Osteocyte (in vitro differentiated cells): Measurements from ENCODE around the gene CPTP. TPM values are rescaled to one million over a fixed set of nuclear protein-coding genes. Genes with fewer than 3 reads are reported as not detected.

Experiments used
- DNase-seq: peaks from one replicate; pipeline ENCODE4 v3.0.0; 2021; ENCODE audit warnings: mixed read lengths; ENCODE audit not compliant: unreplicated experiment; ENCODE audit errors: extremely low spot score
- H3K27ac Mint-ChIP-seq: one replicate; pipeline ENCODE4 v1.8.0; 2021; ENCODE audit warnings: mild to moderate bottlenecking, mixed read lengths; ENCODE audit not compliant: unreplicated experiment
- H3K27me3 Mint-ChIP-seq: one replicate; pipeline ENCODE4 v1.8.0; 2021; ENCODE audit warnings: mixed read lengths; ENCODE audit not compliant: unreplicated experiment
- H3K36me3 Mint-ChIP-seq: one replicate; pipeline ENCODE4 v1.8.0; 2021; ENCODE audit warnings: mixed read lengths; ENCODE audit not compliant: unreplicated experiment
- H3K4me1 Mint-ChIP-seq: one replicate; pipeline ENCODE4 v1.8.0; 2021; ENCODE audit warnings: mixed read lengths; ENCODE audit not compliant: unreplicated experiment
- H3K4me3 Mint-ChIP-seq: one replicate; pipeline ENCODE4 v1.8.0; 2021; ENCODE audit warnings: mild to moderate bottlenecking, moderate library complexity, mixed read lengths; ENCODE audit not compliant: unreplicated experiment
- H3K9me3 Mint-ChIP-seq: one replicate; pipeline ENCODE4 v1.8.0; 2021; ENCODE audit warnings: mixed read lengths; ENCODE audit not compliant: unreplicated experiment
- total RNA-seq: library from RNA; stranded (reverse); gene quantifications from 2 replicates; pipeline ENCODE4 v1.2.1, GENCODE V29; 2021
- TF ChIP-seq, protein P1 (sequence below): fragments of 200-600 bp; sonication (generic); IDR thresholded peaks from 2 replicates; pipeline ENCODE4 v1.5.0; 2021; ENCODE audit warnings: antibody characterized with exemption, mild to moderate bottlenecking, moderate library complexity

The CPTP gene
- total RNA-seq, 1 donor from 2014 or later = 23.5 TPM

DNA sequence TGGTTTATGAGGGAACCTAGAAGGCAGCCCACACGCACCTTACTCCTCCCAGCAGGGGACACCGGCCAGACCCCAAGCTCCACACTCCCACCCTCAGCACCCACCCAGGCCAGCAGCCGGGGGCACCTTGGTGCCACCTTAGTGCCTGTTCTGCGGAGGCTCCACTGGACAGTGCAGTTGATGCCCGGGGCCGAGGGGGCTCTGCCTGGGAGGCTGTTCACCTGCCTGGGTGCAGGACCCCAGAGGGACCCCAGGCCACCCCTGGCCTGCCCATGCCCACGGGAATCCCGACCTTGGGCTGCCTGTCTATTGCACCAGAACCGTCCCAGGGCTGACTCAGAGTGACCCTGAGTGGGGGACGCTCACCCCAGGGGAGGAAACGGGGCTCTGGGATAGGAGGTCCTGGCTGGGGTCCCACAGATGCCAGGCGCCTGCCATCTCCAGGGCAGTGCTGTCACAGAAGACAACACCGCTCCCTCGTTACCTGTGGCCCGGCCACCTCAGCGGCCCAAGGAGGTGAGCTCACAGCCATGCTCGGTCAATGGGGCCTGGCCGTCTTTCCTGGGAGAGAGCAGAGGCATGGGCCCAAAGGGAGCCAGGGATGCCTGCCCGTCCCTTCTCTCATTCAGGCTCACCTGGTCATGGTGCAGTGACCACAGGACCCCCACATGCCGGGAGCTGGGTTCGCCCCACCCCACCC, 43.7 kb upstream of the CPTP start:
- Mint-ChIP-seq H3K9me3 (no peaks in the 10 kb centered on the region), H3K27ac (no peak overlapping the region), H3K4me3 (no peak overlapping the region), H3K36me3 (no peaks in the 10 kb centered on the region), H3K27me3 (no peaks in the 10 kb centered on the region), H3K4me1 (no peaks in the 10 kb centered on the region)
- TF ChIP-seq, protein P1, sequence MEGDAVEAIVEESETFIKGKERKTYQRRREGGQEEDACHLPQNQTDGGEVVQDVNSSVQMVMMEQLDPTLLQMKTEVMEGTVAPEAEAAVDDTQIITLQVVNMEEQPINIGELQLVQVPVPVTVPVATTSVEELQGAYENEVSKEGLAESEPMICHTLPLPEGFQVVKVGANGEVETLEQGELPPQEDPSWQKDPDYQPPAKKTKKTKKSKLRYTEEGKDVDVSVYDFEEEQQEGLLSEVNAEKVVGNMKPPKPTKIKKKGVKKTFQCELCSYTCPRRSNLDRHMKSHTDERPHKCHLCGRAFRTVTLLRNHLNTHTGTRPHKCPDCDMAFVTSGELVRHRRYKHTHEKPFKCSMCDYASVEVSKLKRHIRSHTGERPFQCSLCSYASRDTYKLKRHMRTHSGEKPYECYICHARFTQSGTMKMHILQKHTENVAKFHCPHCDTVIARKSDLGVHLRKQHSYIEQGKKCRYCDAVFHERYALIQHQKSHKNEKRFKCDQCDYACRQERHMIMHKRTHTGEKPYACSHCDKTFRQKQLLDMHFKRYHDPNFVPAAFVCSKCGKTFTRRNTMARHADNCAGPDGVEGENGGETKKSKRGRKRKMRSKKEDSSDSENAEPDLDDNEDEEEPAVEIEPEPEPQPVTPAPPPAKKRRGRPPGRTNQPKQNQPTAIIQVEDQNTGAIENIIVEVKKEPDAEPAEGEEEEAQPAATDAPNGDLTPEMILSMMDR = no peak
- DNase-seq = no peak

DNA sequence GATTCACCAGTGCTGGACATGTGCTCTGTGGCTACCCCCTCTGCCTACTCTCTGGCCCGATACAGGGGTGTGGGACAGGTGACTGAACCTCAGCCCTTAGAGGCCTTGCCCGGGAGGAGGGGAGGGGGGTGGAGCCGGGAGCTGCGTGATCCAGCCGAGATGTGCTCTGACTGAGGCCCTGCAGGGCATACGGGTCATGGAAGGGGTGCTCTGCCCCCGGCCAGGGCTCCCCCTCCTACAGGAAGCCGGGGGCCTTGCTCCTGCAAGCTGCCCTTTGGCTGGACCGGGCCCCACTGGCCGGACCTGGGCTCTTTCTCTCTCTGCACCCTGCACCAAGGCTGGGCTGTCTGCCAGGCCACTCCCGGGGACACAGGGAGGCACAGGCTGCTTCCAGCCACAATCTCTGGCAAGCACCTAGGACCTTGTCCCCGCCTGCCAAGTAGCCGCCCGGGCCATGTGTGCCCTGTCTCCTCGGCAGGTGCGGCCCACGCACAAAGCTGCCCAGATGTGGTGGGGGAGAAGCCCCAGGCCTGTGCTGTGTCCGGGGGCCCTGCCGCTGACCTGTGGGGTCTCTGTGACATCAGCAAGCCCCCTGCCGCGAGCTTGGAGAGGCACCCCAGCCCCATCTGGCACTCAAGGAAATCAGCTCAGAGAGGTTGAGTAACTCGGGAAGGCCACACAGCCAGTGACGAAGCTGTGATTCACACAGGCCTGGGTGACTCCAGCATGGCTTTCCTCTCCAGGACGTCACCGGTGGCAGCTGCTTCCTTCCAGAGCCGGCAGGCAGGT, 42.9 kb upstream of the CPTP start:
- Mint-ChIP-seq H3K36me3 (no peaks in the 10 kb centered on the region), H3K9me3 (no peaks in the 10 kb centered on the region), H3K27me3 (no peaks in the 10 kb centered on the region), H3K4me1 (no peaks in the 10 kb centered on the region), H3K27ac (no peak overlapping the region), H3K4me3 (no peak overlapping the region)
- TF ChIP-seq, protein P1 = no peak
- no peak for DNase-seq

DNA sequence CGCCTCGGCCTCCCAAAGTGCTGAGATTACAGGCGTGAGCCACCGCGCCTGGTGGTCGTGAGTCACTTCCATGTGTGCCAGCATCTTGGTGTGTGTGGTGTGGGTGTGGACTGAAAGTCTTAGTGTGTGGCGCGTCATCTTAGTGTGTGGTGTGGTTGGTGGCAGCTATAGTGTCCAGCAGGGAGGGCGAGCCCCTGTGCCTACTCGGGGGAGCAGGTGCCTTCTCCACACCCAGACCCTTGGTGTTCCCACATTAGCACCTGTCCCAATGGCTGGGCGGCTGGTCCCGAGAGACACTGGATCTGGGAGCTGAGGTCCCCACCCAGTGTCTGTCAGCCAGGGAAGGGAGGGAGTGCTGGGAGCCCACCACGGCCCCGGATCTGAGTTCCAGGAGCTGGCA, 41.6 kb upstream of the CPTP start:
- H3K9me3 Mint-ChIP-seq = no peaks in the 10 kb centered on the region
- H3K27me3 Mint-ChIP-seq = no peaks in the 10 kb centered on the region
- no peaks in the 10 kb centered on the region for H3K4me1 Mint-ChIP-seq
- H3K36me3 Mint-ChIP-seq = no peaks in the 10 kb centered on the region
- no peak overlapping the region for H3K27ac Mint-ChIP-seq
- H3K4me3 Mint-ChIP-seq = no peak overlapping the region
- TF ChIP-seq, protein P1 = no peak
- DNase-seq = no peak

DNA sequence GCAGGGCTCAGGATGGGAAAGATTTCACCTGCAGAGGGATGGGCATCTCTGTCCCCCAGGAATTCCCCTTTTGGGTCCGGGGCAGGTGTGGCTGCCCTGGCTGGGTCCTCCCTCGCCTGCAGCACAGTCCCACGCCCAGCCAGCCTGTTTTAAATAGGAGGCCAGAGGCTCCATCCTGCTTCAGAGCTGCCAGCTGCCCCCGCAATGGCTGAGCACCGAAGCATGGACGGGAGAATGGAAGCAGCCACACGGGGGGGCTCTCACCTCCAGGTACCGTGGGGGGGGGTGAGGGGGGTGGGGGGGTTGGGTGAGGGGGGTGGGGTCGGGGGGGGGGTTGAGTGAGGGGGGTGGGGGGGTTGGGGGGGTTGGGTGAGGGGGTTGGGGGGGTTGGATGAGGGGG, 40.8 kb upstream of the CPTP start:
- Mint-ChIP-seq H3K9me3 (no peaks in the 10 kb centered on the region), H3K27ac (no peak overlapping the region), H3K27me3 (no peaks in the 10 kb centered on the region), H3K4me3 (no peak overlapping the region), H3K36me3 (no peaks in the 10 kb centered on the region), H3K4me1 (no peaks in the 10 kb centered on the region)
- DNase-seq = no peak
- TF ChIP-seq, protein P1 = no peak
